Transverse colon (tissue), 4 donors: ENCODE results near the gene RARA. TPM values are rescaled to one million over a fixed set of nuclear protein-coding genes. Genes with fewer than 3 reads are reported as not detected.

Experiments
- DNase-seq: peaks from one replicate; pipeline ENCODE4 v3.0.0-alpha.2; 2019
- H3K27ac ChIP-seq, 4 donors: fragments of 200-600 bp; sonication (generic); 2 replicates each; pipeline ENCODE4 v1.5.1; 2016 to 2018; ENCODE audit warnings: inconsistent platforms in 4 of 4
- H3K27me3 ChIP-seq: fragments of 200-600 bp; sonication (generic); 2 replicates; pipeline ENCODE4 v1.5.1; 2017; ENCODE audit warnings: inconsistent platforms
- H3K36me3 ChIP-seq, 4 donors: fragments of 200-600 bp; sonication (generic); 2 replicates each; pipeline ENCODE4 v1.5.1; 2017 to 2019; ENCODE audit warnings: inconsistent platforms in 4 of 4
- H3K4me1 ChIP-seq, 4 donors: fragments of 200-600 bp; sonication (generic); 2 replicates each; pipeline ENCODE4 v1.5.1; 2017 to 2020; ENCODE audit warnings: inconsistent platforms in 4 of 4
- H3K4me3 ChIP-seq, 4 donors: fragments of 200-600 bp; sonication (generic); 1 replicate in 1 of 4; 2 replicates in 3 of 4; pipeline versions ENCODE4 v1.5.1 to v1.6.1; 2017 to 2019; ENCODE audit warnings: inconsistent platforms in 4 of 4
- H3K9me3 ChIP-seq, 2 donors: fragments of 200-600 bp; sonication (generic); 2 replicates each; pipeline ENCODE4 v1.5.1; 2017 to 2019; ENCODE audit warnings: inconsistent platforms in 2 of 2
- CTCF ChIP-seq, 5 experiments: fragments of 200-600 bp in 3 of 5; fragments of 450-650 bp in 2 of 5; sonication (generic) in 3 of 5; IDR thresholded peaks; 1 replicate in 2 of 5; 2 replicates in 3 of 5; pipeline ENCODE4 v1.5.1; 2016 to 2017; ENCODE audit warnings: antibody characterized with exemption in 5 of 5, inconsistent platforms in 3 of 5, mild to moderate bottlenecking in 2 of 5, moderate library complexity in 1 of 5
- EP300 ChIP-seq: sonication (generic); formaldehyde crosslinking; IDR thresholded peaks from one replicate; pipeline ENCODE4 v1.6.1; 2017; ENCODE audit warnings: antibody characterized with exemption, low read depth
- POLR2A ChIP-seq: fragments of 450-650 bp; IDR thresholded peaks from one replicate; pipeline ENCODE4 v1.6.1; 2016; ENCODE audit warnings: antibody characterized with exemption, mild to moderate bottlenecking, moderate library complexity
- POLR2AphosphoS5 ChIP-seq, 3 donors: sonication (generic); formaldehyde crosslinking; IDR thresholded peaks; one replicate each; pipeline ENCODE4 v1.6.1; 2016; ENCODE audit warnings: antibody characterized with exemption in 3 of 3
- WGBS, 2 donors: methylation state at CpG; one replicate each; pipeline ENCODE4 v1.1.5; 2018; ENCODE audit warnings: low coverage in 1 of 2; 5-methylcytosine and 5-hydroxymethylcytosine counted together
- in situ Hi-C, 4 donors: fragments of 200-750 bp; cut with MboI; loops; one replicate each; pipeline versions ENCODE4 v1.15.0 to v1.15.1; 2017; ENCODE audit warnings: low sequenced_read_pairs in 3 of 4, low pct_ligation_motif_present in 1 of 4, low pct_unique_long_range_greater_than_20kb in 1 of 4
- intact Hi-C: fragments of 100-400 bp; cut with DNase I; formaldehyde crosslinking; loops from one replicate; pipeline ENCODE4 v1.15.1; 2023; ENCODE audit warnings: low total_unique reads
- total RNA-seq, 4 donors: library from RNA; depleted of rRNA; stranded (reverse); fragments of >200 nt; gene quantifications; one replicate each; pipeline ENCODE4 v1.1.0, GENCODE V29; 2016

The RARA gene
- total RNA-seq, 4 donors from 2014 or later: 23.5 to 110 (median 49.1) TPM

GRCh38 chr17:40320756-40321523 lies 12.0 kb downstream of the RARA start:
- no peak for TF ChIP-seq EP300
- peak in 1 of 3 donors; percentile 46 for TF ChIP-seq POLR2AphosphoS5 (IDR thresholded peaks at IDR 0.05)
- TF ChIP-seq CTCF (IDR thresholded peaks at IDR 0.05): no peak
- TF ChIP-seq POLR2A: peak; percentile 22
- in situ Hi-C loops (no loop called here), intact Hi-C loops (no loop called here)
- DNase-seq: peak; percentile 60
- peak overlapping the region in 2 of 4 donors; percentile 28 to 35 for H3K4me3 ChIP-seq
- H3K27ac ChIP-seq: peak overlapping the region; percentile 91 to 96 (median 92)
- H3K36me3 ChIP-seq: no peaks in the 10 kb centered on the region
- 54% methylated on average over 18 of the region's 19 CpGs; no CpG with 5 or more reads in 1 of the 2 donors for WGBS, 2 donors
- no peaks in the 10 kb centered on the region for H3K9me3 ChIP-seq
- peaks cover 77 to 94% (median 92%) of the 10 kb centered on the region in 4 donors for H3K4me1 ChIP-seq
- H3K27me3 ChIP-seq: no peaks in the 10 kb centered on the region

- Histone ChIP-seq H3K9me3 (no peaks in the 10 kb centered on the region), H3K4me3 (peak overlapping the region in 2 of 4 donors; percentile 28 to 35), H3K4me1 (peaks cover 76 to 94% (median 92%) of the 10 kb centered on the region in 4 donors), H3K36me3 (no peaks in the 10 kb centered on the region), H3K27ac (peak overlapping the region; percentile 91 to 96 (median 92)), H3K27me3 (no peaks in the 10 kb centered on the region)
- no peak for TF ChIP-seq EP300
- TF ChIP-seq POLR2AphosphoS5 (IDR thresholded peaks at IDR 0.05): no peak
- no peak for TF ChIP-seq CTCF (IDR thresholded peaks at IDR 0.05)
- TF ChIP-seq POLR2A: no peak
- DNase-seq: no peak
- intact Hi-C loops: no loop called here
- 58% methylated on average over 4 of the region's 4 CpGs; no CpG with 5 or more reads in 1 of the 2 donors for WGBS, 2 donors
- in situ Hi-C loops: no loop called here
Observed at GRCh38 chr17:40321524-40321929, 12.5 kb downstream of the RARA start.

DNA sequence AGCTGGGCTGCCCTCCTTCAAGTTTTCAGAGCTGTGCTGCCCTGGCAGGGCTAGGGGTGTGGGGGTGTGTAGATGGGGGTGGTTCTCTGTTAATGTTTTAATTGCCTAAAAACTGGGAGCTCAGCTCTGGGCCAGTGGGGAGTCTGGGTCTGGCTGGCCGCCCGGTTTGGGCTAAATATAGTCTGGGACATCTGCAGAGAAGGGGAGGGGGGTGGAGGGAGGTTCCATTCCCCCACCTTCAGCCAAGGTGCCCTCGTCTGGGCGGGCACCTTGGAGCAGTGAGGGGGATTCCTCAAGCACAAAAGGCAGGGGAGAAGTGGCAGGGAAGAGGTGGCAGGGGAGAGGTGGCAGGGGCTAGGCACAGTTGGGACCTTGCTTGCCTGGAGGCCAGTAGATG lies 13.0 kb downstream of the RARA start:
- intact Hi-C loops (no loop called here), in situ Hi-C loops (no loop called here)
- Histone ChIP-seq H3K36me3 (no peaks in the 10 kb centered on the region), H3K4me3 (peak overlapping the region in 3 of 4 donors; percentile 7 to 35 (median 28)), H3K9me3 (no peaks in the 10 kb centered on the region), H3K4me1 (peaks cover 76 to 94% (median 92%) of the 10 kb centered on the region in 4 donors), H3K27ac (peak overlapping the region; percentile 91 to 96 (median 92)), H3K27me3 (no peaks in the 10 kb centered on the region)
- WGBS, 2 donors: 30 to 36% methylated on average over 4 of the region's 4 CpGs
- DNase-seq: peak; percentile 61
- TF ChIP-seq CTCF (IDR thresholded peaks at IDR 0.05) (no peak), EP300 (no peak), POLR2A (no peak), POLR2AphosphoS5 (IDR thresholded peaks at IDR 0.05) (no peak)

DNA sequence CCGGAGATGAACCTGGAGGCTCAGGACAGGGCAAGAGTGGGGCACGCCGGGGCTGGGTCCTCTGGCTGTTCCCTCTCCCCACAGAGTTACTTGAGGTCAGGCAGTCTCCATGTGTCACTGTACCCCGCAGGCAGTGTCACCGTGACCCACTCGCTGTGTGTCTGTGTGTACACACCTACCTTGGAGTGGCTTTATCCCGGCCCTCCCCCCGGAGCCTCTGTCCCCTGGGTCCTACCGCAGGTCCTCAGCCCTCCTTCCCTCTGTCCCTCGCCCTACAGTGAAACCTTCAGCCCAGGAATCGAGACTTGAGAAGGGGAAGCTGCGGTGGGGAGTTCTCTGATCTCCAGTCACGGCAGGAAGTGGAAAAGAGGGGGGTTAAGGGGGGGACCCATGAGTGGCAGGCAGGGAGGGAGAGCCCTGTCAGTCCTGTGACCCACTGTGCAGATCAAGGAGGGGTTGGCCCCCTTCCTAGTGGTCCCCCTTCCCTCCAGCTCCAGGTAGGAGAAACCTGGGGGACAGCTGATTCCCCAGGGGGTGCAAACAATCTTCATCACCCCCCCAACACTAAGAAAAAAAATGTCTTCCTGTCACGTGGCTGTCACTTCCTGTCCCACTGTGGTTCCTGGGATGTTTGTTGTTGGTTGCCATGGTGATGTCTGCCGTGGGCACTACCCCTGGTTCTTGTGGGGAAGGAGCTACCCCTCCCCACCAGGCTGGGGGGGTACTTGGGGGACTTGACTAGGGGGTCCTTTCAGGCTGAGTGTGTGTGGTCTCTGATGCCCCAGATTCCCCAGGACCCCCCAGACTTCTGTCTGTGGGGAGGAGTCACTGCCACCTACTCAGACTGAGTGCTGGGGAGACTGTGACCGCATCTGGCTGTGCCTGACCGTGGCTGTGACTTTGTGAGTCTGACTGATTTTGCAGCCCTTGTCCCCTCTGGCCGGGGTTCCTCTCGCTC lies 13.7 kb downstream of the RARA start:
- TF ChIP-seq POLR2AphosphoS5 (IDR thresholded peaks at IDR 0.05): peak; percentile 5 to 48 (median 28)
- peak; percentile 57 for TF ChIP-seq POLR2A
- TF ChIP-seq EP300: peak; percentile 48
- TF ChIP-seq CTCF (IDR thresholded peaks at IDR 0.05): no peak
- H3K4me3 ChIP-seq: peak overlapping the region in 3 of 4 donors; percentile 7 to 35 (median 28)
- no peaks in the 10 kb centered on the region for H3K27me3 ChIP-seq
- H3K9me3 ChIP-seq: no peaks in the 10 kb centered on the region
- intact Hi-C loops: no loop called here
- in situ Hi-C loops: no loop called here
- 27% methylated on average over 19 of the region's 19 CpGs; no CpG with 5 or more reads in 1 of the 2 donors for WGBS, 2 donors
- DNase-seq: peak; percentile 83
- H3K36me3 ChIP-seq: no peaks in the 10 kb centered on the region
- H3K27ac ChIP-seq: peak overlapping the region; percentile 91 to 96 (median 92)
- peaks cover 78 to 94% (median 92%) of the 10 kb centered on the region in 4 donors for H3K4me1 ChIP-seq
